H1 (cell line): ENCODE data around the gene CCNYL1. TPM values are rescaled to one million over a fixed set of nuclear protein-coding genes. Genes with fewer than 3 reads are reported as not detected.

Experiments used
- CTCF ChIA-PET: fragments of 300-600 bp; sonication (Branson Sonifier 250); formaldehyde crosslinking; loops from one replicate; lab custom pipeline; 2021; ENCODE audit not compliant: partially characterized antibody; lab: Charles Lee
- POLR2A ChIA-PET: fragments of 300-600 bp; sonication (Branson Sonifier 250); formaldehyde crosslinking; loops from one replicate; lab custom pipeline; 2021; ENCODE audit warnings: inconsistent platforms; ENCODE audit not compliant: partially characterized antibody; lab: Charles Lee
- DNase-seq, 2 experiments: peaks; one replicate each; pipeline versions ENCODE4 v3.0.0 to v3.0.0-alpha.2; 2010 to 2022; ENCODE audit warnings: low spot score in 2 of 2, low read depth in 1 of 2, mixed read lengths in 1 of 2
- FAIRE-seq: peaks from 2 replicates; lab custom pipeline; 2011; peaks lifted over from hg19 to GRCh38; lab: Jason Lieb, UNC
- H2AFZ ChIP-seq: 2 replicates; pipeline ENCODE4 v1.8.1; 2012; ENCODE audit warnings: low read length, inconsistent platforms
- H2AK5ac ChIP-seq: 2 replicates; pipeline ENCODE4 v1.6.1; 2013; ENCODE audit warnings: low read depth, low read length
- H2BK120ac ChIP-seq: replicated peaks from 2 replicates; pipeline ENCODE3; 2013; ENCODE audit warnings: low read depth, low read length, inconsistent platforms
- H2BK12ac ChIP-seq: 2 replicates; pipeline ENCODE4 v1.6.1; 2013; ENCODE audit warnings: low read depth, low read length
- H2BK15ac ChIP-seq: 2 replicates; pipeline ENCODE4 v1.6.1; 2013; ENCODE audit warnings: low read length
- H2BK20ac ChIP-seq: 2 replicates; pipeline ENCODE4 v1.6.1; 2013; ENCODE audit warnings: low read length
- H2BK5ac ChIP-seq: 2 replicates; pipeline ENCODE4 v1.6.1; 2013; ENCODE audit warnings: low read depth, low read length
- H3K14ac ChIP-seq: 2 replicates; pipeline ENCODE4 v1.6.1; 2013; ENCODE audit warnings: inconsistent platforms; ENCODE audit not compliant: insufficient read length
- H3K18ac ChIP-seq: 2 replicates; pipeline ENCODE4 v1.6.1; 2013; ENCODE audit warnings: low read length; ENCODE audit errors: extremely low read depth
- H3K23ac ChIP-seq: 2 replicates; pipeline ENCODE4 v1.6.1; 2013; ENCODE audit warnings: inconsistent platforms; ENCODE audit not compliant: insufficient read length
- H3K23me2 ChIP-seq: 2 replicates; pipeline ENCODE4 v1.6.1; 2013; ENCODE audit warnings: low read depth, low read length
- H3K27ac ChIP-seq: 2 replicates; pipeline ENCODE4 v1.6.1; 2011; ENCODE audit warnings: low read depth, low read length, inconsistent platforms
- H3K27me3 ChIP-seq, 4 experiments: replicated peaks in 1 of 4; 1 replicate in 1 of 4; 2 replicates in 3 of 4; pipeline versions ENCODE4 v1.6.1 to v1.8.1; 2011 to 2013; ENCODE audit warnings: low read length in 3 of 4, mild to moderate bottlenecking in 3 of 4, inconsistent platforms in 2 of 4, mixed read lengths in 2 of 4, moderate library complexity in 1 of 4; ENCODE audit not compliant: control insufficient read depth in 3 of 4, insufficient read depth in 3 of 4; ENCODE audit errors: extremely low read depth in 1 of 4
- H3K36me3 ChIP-seq, 4 experiments: 2 replicates each; pipeline versions ENCODE4 v1.6.1 to v1.8.1; 2011 to 2013; ENCODE audit warnings: mild to moderate bottlenecking in 4 of 4, low read length in 3 of 4, moderate library complexity in 2 of 4, control low read depth in 1 of 4, inconsistent platforms in 1 of 4; ENCODE audit not compliant: insufficient read depth in 4 of 4, control insufficient read depth in 2 of 4
- H3K4ac ChIP-seq: replicated peaks from 2 replicates; pipeline ENCODE3; 2013; ENCODE audit warnings: low read length, low read depth, mixed read lengths, inconsistent platforms; ENCODE audit not compliant: insufficient read length
- H3K4me1 ChIP-seq, 4 experiments: replicated peaks in 1 of 4; 1 replicate in 1 of 4; 2 replicates in 3 of 4; pipeline versions ENCODE4 v1.6.1 to v1.8.1; 2011 to 2013; ENCODE audit warnings: low read length in 3 of 4, inconsistent platforms in 2 of 4, mixed read lengths in 1 of 4; ENCODE audit not compliant: insufficient read depth in 4 of 4, control insufficient read depth in 3 of 4
- H3K4me2 ChIP-seq, 2 experiments: 2 replicates each; pipeline versions ENCODE4 v1.6.1 to v1.8.1; 2011 to 2013; ENCODE audit warnings: low read depth in 2 of 2, low read length in 2 of 2, control low read depth in 1 of 2, inconsistent platforms in 1 of 2, mild to moderate bottlenecking in 1 of 2; ENCODE audit not compliant: insufficient read depth in 1 of 2
- H3K4me3 ChIP-seq, 4 experiments: fragments of 200-600, 300-600 bp in 1 of 4; sonication (generic), shearing (Covaris generic), sonication (Bioruptor Twin) in 1 of 4; 2 replicates each; pipeline versions ENCODE4 v1.5.1 to v1.8.1; 2011 to 2016; ENCODE audit warnings: low read length in 4 of 4, low read depth in 3 of 4, control low read depth in 2 of 4, inconsistent platforms in 2 of 4, mild to moderate bottlenecking in 2 of 4, mixed read lengths in 1 of 4, moderate library complexity in 1 of 4; ENCODE audit not compliant: insufficient read depth in 2 of 4; ENCODE audit errors: extremely low read depth in 1 of 4
- H3K56ac ChIP-seq: replicated peaks from 2 replicates; pipeline ENCODE3; 2013; ENCODE audit warnings: low read depth, mild to moderate bottlenecking, mixed read lengths, low read length, inconsistent platforms; ENCODE audit not compliant: insufficient read length
- H3K79me1 ChIP-seq: 2 replicates; pipeline ENCODE4 v1.6.1; 2013; ENCODE audit warnings: low read depth, low read length, control low read depth
- H3K79me2 ChIP-seq, 2 experiments: 2 replicates each; pipeline versions ENCODE4 v1.6.1 to v1.8.1; 2012 to 2013; ENCODE audit warnings: low read length in 2 of 2, mild to moderate bottlenecking in 2 of 2, inconsistent platforms in 1 of 2; ENCODE audit not compliant: insufficient read depth in 2 of 2, control insufficient read depth in 1 of 2
- H3K9ac ChIP-seq, 4 experiments: replicated peaks in 1 of 4; 1 replicate in 1 of 4; 2 replicates in 3 of 4; pipeline versions ENCODE4 v1.6.1 to v1.8.1; 2011 to 2013; ENCODE audit warnings: low read depth in 3 of 4, low read length in 3 of 4, control low read depth in 2 of 4, mild to moderate bottlenecking in 2 of 4, moderate library complexity in 2 of 4, inconsistent platforms in 1 of 4; ENCODE audit errors: extremely low read depth in 1 of 4
- H3K9me3 ChIP-seq, 2 experiments: 2 replicates each; pipeline versions ENCODE4 v1.6.1 to v1.8.1; 2012 to 2013; ENCODE audit warnings: mild to moderate bottlenecking in 2 of 2, moderate library complexity in 2 of 2, control low read depth in 1 of 2, inconsistent platforms in 1 of 2, low read depth in 1 of 2, low read length in 1 of 2, mixed read lengths in 1 of 2; ENCODE audit not compliant: insufficient read depth in 2 of 2
- H4K20me1 ChIP-seq, 2 experiments: replicated peaks in 1 of 2; 2 replicates each; pipeline versions ENCODE3 to v1.8.1; 2011 to 2013; ENCODE audit warnings: inconsistent platforms in 2 of 2, low read length in 2 of 2, mild to moderate bottlenecking in 1 of 2; ENCODE audit not compliant: insufficient read depth in 2 of 2, control insufficient read depth in 1 of 2
- H4K5ac ChIP-seq: 2 replicates; pipeline ENCODE4 v1.6.1; 2013; ENCODE audit warnings: low read length, low read depth, mixed read lengths, inconsistent platforms; ENCODE audit not compliant: insufficient read length
- H4K8ac ChIP-seq: 2 replicates; pipeline ENCODE4 v1.8.0; 2013; ENCODE audit warnings: mild to moderate bottlenecking, moderate library complexity, low read length, inconsistent platforms; ENCODE audit not compliant: insufficient read depth; ENCODE audit errors: extremely low read depth
- H4K91ac ChIP-seq: replicated peaks from 2 replicates; pipeline ENCODE3; 2013; ENCODE audit warnings: low read length, mixed read lengths, inconsistent platforms; ENCODE audit not compliant: insufficient read length
- CTBP2 ChIP-seq: IDR thresholded peaks from 2 replicates; pipeline ENCODE4 v1.7.0; 2011; ENCODE audit warnings: borderline replicate concordance, mild to moderate bottlenecking, moderate library complexity, mixed read lengths, low read length; ENCODE audit not compliant: insufficient read depth, insufficient read length
- E2F6 ChIP-seq: IDR thresholded peaks from 2 replicates; pipeline ENCODE4 v1.6.1; 2012; ENCODE audit warnings: inconsistent platforms
- EZH2 ChIP-seq: fragments of 200-600 bp; sonication (generic); IDR thresholded peaks from 2 replicates; pipeline ENCODE4 v1.7.1; 2012; ENCODE audit warnings: low read depth, mild to moderate bottlenecking, moderate library complexity, low read length, inconsistent platforms; ENCODE audit not compliant: severe bottlenecking
- HDAC2 ChIP-seq, 2 experiments: fragments of 300-600 bp in 1 of 2; sonication (generic) in 1 of 2; IDR thresholded peaks; 2 replicates each; pipeline ENCODE4 v1.6.1; 2011 to 2012; ENCODE audit warnings: low read depth in 2 of 2, low read length in 2 of 2, mild to moderate bottlenecking in 2 of 2, moderate library complexity in 2 of 2, borderline replicate concordance in 1 of 2, inconsistent platforms in 1 of 2
- KDM1A ChIP-seq: fragments of 200-600, 300-600 bp; sonication (generic); IDR thresholded peaks from 2 replicates; pipeline ENCODE4 v1.7.1; 2016; ENCODE audit warnings: mild to moderate bottlenecking, low read length, borderline replicate concordance
- NRF1 ChIP-seq: IDR thresholded peaks from 2 replicates; pipeline ENCODE4 v1.6.1; 2011; ENCODE audit warnings: mild to moderate bottlenecking, low read depth, low read length, improper control_type of control experiment
- RXRA ChIP-seq: IDR thresholded peaks from 2 replicates; pipeline ENCODE4 v1.6.1; 2011; ENCODE audit warnings: low read depth, mild to moderate bottlenecking, low read length, moderate library complexity; ENCODE audit not compliant: insufficient read depth
- SIN3A ChIP-seq, 2 experiments: IDR thresholded peaks in 1 of 2; conservative IDR thresholded peaks in 1 of 2; 2 replicates each; pipeline ENCODE4 v1.6.1; 2011 to 2012; ENCODE audit warnings: low read length in 2 of 2, improper control_type of control experiment in 1 of 2, low read depth in 1 of 2, mild to moderate bottlenecking in 1 of 2
- SP4 ChIP-seq: IDR thresholded peaks from 2 replicates; pipeline ENCODE4 v1.6.1; 2012; ENCODE audit warnings: low read length, inconsistent platforms
- SRF ChIP-seq: IDR thresholded peaks from 2 replicates; pipeline ENCODE4 v1.6.1; 2011; ENCODE audit warnings: mild to moderate bottlenecking, low read depth, low read length, moderate library complexity
- WGBS, 2 experiments: shearing (Covaris generic) in 1 of 2; methylation state at CpG; one replicate each; pipeline versions ENCODE4 v1.1.6 to v1.1.7; 2013 to 2015; ENCODE audit warnings: low lambda C conversion rate in 2 of 2, mixed read lengths in 2 of 2, inconsistent platforms in 1 of 2, low coverage in 1 of 2, missing lambda C conversion rate in 1 of 2; ENCODE audit not compliant: insufficient replicate concordance in 2 of 2, insufficient coverage in 1 of 2, insufficient read length in 1 of 2; ENCODE audit errors: extremely low coverage in 1 of 2, missing lambda C conversion rate in 1 of 2; 5-methylcytosine and 5-hydroxymethylcytosine counted together
- polyA plus RNA-seq, 7 experiments: library from polyadenylated mRNA; depleted of rRNA in 3 of 7; stranded (reverse) in 5 of 7; unstranded in 2 of 7; fragments of >200 nt in 5 of 7; fragments of 200-250 nt in 2 of 7; gene quantifications; 1 replicate in 5 of 7; 2 replicates in 1 of 7; 4 replicates in 1 of 7; pipeline versions ENCODE4 v1.2.1 to v1.2.3, GENCODE V29; 2011 to 2013; ENCODE audit warnings: missing spikeins in 2 of 7, mixed read lengths in 2 of 7
- total RNA-seq: library from RNA; stranded (reverse); fragmentation: NEBNext Ultra II Directional; extraction: Animal tissue kit (Norgen Biotek cat#: 25700); gene quantifications from 2 replicates; pipeline ENCODE4 v1.2.1, GENCODE V29; 2021

The CCNYL1 gene
- total and polyA plus RNA-seq, 2 of the 8 experiments (the other 6 are each of a cell fraction or from before 2014, with no cell fraction given), result 13.3 to 35.4 TPM

GRCh38 chr2:207683879-207684627 is 27.4 kb upstream of the CCNYL1 start:
- Histone ChIP-seq H3K4ac (no peak overlapping the region), H3K23me2 (no peaks in the 10 kb centered on the region), H3K79me1 (no peaks in the 10 kb centered on the region), H2BK5ac (no peak overlapping the region), H3K9ac (no peak overlapping the region), H2BK120ac (no peak overlapping the region), H3K36me3 (no peaks in the 10 kb centered on the region), H3K79me2 (no peaks in the 10 kb centered on the region), H3K27ac (no peak overlapping the region), H4K91ac (no peak overlapping the region), H4K8ac (no peak overlapping the region), H3K4me3 (no peak overlapping the region), H3K4me2 (no peak overlapping the region), H2BK15ac (no peak overlapping the region), H3K14ac (no peak overlapping the region), H2BK12ac (no peak overlapping the region), H3K9me3 (no peaks in the 10 kb centered on the region), H3K4me1 (no peaks in the 10 kb centered on the region), H3K18ac (no peak overlapping the region), H3K23ac (no peak overlapping the region), H2BK20ac (no peak overlapping the region), H2AFZ (no peak overlapping the region), H4K20me1 (no peaks in the 10 kb centered on the region), H3K27me3 (no peaks in the 10 kb centered on the region), H3K56ac (no peak overlapping the region), H2AK5ac (no peak overlapping the region), H4K5ac (no peak overlapping the region)
- ChIA-PET POLR2A (interaction anchor here (0.9 to 1.3 kb wide), 3 partner anchors 9 to 27 kb away, joined by 3 to 5 read pairs (median 3); partner anchors contain the start of gene CCNYL1), CTCF (interaction anchor here (0.6 to 2.4 kb wide), 8 partner anchors 9 to 715 kb away, joined by 3 to 23 read pairs (median 4); no protein-coding TSS in a partner anchor)
- 94% methylated on average over 3 of the region's 3 CpGs; no CpG with 5 or more reads in 1 of the 2 experiments for WGBS, 2 experiments
- FAIRE-seq (no peak), DNase-seq (no peak)
- TF ChIP-seq KDM1A (no peak), SP4 (no peak), E2F6 (no peak), SRF (no peak), SIN3A (conservative IDR thresholded peaks at IDR 0.05 in 1 of 2, IDR thresholded peaks at IDR 0.05 in 1 of 2; ENCODE audit: low read depth in 1 of 2, low read length in 2 of 2) (no peak), HDAC2 (IDR thresholded peaks at IDR 0.05; ENCODE audit: borderline replicate concordance in 1 of 2, low read depth in 2 of 2, low read length in 2 of 2) (no peak), CTBP2 (no peak), NRF1 (no peak), EZH2 (no peak), RXRA (no peak)
